ENCODE data around the gene SNRNP35. TPM values are rescaled to one million over a fixed set of nuclear protein-coding genes. Genes with fewer than 3 reads are reported as not detected.

The SNRNP35 gene
- total RNA-seq, 3 donors from 2014 or later (not counting 1 experiment from before 2014, with no cell fraction given) = 25.6 to 34.8 (median 28.7) TPM

DNA sequence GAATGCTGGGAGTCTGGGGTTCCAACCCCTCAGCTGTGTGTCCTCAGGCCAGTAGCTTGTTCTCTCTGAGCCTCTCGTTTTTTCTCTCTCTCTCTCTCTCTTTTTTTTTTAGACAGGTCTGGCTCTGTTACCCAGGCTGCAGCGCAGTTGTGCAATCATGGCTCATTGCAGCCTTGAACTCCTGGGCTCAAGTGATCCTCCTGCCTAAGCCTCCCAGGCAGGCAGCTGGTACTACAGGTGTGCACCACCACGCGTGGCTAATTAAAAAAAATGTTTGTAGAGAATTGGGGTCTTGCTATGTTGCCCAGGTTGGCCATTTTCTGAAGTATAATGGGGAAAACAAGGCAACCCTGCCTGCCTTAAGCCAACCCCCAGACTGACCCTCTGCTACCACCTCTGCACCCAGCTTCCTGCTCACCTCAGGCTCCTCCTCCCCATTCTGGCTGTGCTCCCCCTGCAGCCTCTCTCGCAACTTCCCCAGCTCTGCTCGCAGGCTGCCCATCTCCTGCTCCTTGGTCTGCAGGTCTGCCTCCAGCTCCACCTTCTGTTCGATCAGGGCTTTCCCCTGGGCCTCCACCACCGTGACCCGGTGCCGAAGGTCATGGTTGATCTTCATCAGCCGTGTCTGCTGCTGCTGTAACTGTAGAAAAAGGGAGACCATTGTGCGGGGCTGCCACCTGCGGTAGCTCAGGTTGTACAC lies 40.3 kb downstream of the SNRNP35 start:
- Mint-ChIP-seq H3K27me3 (ENCODE audit: low read depth in 2 of 2) (no peaks in the 10 kb centered on the region), H3K36me3 (no peaks in the 10 kb centered on the region), H3K4me3 (no peak overlapping the region), H3K9me3 (no peaks in the 10 kb centered on the region), H3K4me1 (peaks cover 0 to 5% of the 10 kb centered on the region in 2 donors), H3K27ac (no peak overlapping the region)
- no peak for ATAC-seq
- no peak for DNase-seq
- Histone ChIP-seq H3K4me1 (ENCODE audit: control insufficient read depth, insufficient read depth, low read length) (no peaks in the 10 kb centered on the region), H3K4me3 (ENCODE audit: low read length) (no peak overlapping the region), H3K27ac (ENCODE audit: low read length) (no peak overlapping the region), H3K36me3 (ENCODE audit: control insufficient read depth, insufficient read depth, low read length) (no peaks in the 10 kb centered on the region), H3K9me3 (ENCODE audit: control insufficient read depth, insufficient read depth, low read length) (no peaks in the 10 kb centered on the region), H3K27me3 (ENCODE audit: control insufficient read depth, insufficient read depth, low read length) (no peaks in the 10 kb centered on the region)
- 92% methylated on average over 13 of the region's 13 CpGs for WGBS (ENCODE audit: insufficient coverage)
- TF ChIP-seq, protein P1, sequence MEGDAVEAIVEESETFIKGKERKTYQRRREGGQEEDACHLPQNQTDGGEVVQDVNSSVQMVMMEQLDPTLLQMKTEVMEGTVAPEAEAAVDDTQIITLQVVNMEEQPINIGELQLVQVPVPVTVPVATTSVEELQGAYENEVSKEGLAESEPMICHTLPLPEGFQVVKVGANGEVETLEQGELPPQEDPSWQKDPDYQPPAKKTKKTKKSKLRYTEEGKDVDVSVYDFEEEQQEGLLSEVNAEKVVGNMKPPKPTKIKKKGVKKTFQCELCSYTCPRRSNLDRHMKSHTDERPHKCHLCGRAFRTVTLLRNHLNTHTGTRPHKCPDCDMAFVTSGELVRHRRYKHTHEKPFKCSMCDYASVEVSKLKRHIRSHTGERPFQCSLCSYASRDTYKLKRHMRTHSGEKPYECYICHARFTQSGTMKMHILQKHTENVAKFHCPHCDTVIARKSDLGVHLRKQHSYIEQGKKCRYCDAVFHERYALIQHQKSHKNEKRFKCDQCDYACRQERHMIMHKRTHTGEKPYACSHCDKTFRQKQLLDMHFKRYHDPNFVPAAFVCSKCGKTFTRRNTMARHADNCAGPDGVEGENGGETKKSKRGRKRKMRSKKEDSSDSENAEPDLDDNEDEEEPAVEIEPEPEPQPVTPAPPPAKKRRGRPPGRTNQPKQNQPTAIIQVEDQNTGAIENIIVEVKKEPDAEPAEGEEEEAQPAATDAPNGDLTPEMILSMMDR (IDR thresholded peaks at IDR 0.05) = no peak
- intact Hi-C loops (cut with micrococcal nuclease) = no loop called here

DNA sequence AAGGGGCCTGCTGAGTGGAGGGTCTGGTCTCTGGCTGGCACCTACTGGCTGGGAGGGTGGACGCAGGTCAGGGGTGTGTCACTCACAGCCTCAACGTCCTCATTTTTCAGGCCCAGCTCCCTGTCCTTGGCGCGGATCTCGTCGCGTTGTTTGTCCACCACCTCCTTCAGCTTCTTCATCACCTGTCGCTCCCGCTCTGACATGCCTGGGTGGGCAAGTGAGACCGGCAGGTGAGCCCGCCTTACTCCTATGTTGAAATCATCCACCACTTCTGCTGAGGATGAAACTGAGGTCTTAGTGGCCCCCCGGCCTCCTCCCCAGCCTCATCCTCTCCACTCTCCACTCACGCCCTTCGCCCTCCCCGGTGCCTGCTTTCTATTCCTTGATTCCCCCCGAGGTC lies 41.4 kb downstream of the SNRNP35 start:
- H3K4me1 ChIP-seq (ENCODE audit: control insufficient read depth, insufficient read depth, low read length) = no peaks in the 10 kb centered on the region
- intact Hi-C loops (cut with micrococcal nuclease) = no loop called here
- H3K27ac Mint-ChIP-seq = no peak overlapping the region
- ATAC-seq (no peak), DNase-seq (no peak)
- H3K4me3 ChIP-seq (ENCODE audit: low read length) = no peak overlapping the region
- H3K9me3 ChIP-seq (ENCODE audit: control insufficient read depth, insufficient read depth, low read length) = no peaks in the 10 kb centered on the region
- peaks cover 0 to 5% of the 10 kb centered on the region in 2 donors for H3K4me1 Mint-ChIP-seq
- H3K27me3 Mint-ChIP-seq (ENCODE audit: low read depth in 2 of 2) = no peaks in the 10 kb centered on the region
- no peaks in the 10 kb centered on the region for H3K36me3 Mint-ChIP-seq
- 95% methylated on average over 16 of the region's 16 CpGs for WGBS (ENCODE audit: insufficient coverage)
- TF ChIP-seq, protein P1 (IDR thresholded peaks at IDR 0.05) = no peak
- H3K27me3 ChIP-seq (ENCODE audit: control insufficient read depth, insufficient read depth, low read length) = no peaks in the 10 kb centered on the region
- H3K9me3 Mint-ChIP-seq = no peaks in the 10 kb centered on the region
- H3K27ac ChIP-seq (ENCODE audit: low read length) = no peak overlapping the region
- no peaks in the 10 kb centered on the region for H3K36me3 ChIP-seq (ENCODE audit: control insufficient read depth, insufficient read depth, low read length)
- no peak overlapping the region for H3K4me3 Mint-ChIP-seq

DNA sequence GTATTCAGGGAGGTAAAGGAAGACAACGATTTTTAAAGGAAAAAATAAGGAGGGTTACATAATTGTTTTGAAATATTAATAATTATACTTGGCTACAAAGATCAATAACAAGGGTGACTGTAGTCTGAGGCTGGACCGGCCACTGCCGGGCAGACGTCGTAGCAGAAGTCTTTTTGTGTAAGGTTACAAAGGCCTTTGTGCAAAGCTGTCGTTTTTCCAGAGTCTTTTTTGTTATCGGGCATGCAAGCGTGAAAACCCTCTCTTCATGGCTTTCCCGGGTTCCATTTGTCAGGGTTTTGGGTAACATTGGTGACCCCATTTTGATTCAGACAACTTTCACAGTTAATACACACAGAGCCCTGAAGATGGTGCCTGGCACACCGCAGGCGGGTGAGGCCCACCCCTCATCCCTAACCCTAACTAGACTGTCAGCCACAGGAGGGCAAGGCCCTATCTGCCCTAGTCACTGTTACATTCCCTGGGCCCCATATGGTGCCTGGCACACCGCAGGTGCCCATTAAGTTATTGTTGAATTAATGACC lies 44.3 kb downstream of the SNRNP35 start:
- DNase-seq = no peak
- H3K4me1 Mint-ChIP-seq = peaks cover 0 to 5% of the 10 kb centered on the region in 2 donors
- no peaks in the 10 kb centered on the region for H3K9me3 Mint-ChIP-seq
- TF ChIP-seq, protein P1 (IDR thresholded peaks at IDR 0.05) = no peak
- H3K36me3 Mint-ChIP-seq = no peaks in the 10 kb centered on the region
- intact Hi-C loops (cut with micrococcal nuclease) = no loop called here
- H3K27me3 Mint-ChIP-seq (ENCODE audit: low read depth in 2 of 2) = no peaks in the 10 kb centered on the region
- Histone ChIP-seq H3K27ac (ENCODE audit: low read length) (no peak overlapping the region), H3K9me3 (ENCODE audit: control insufficient read depth, insufficient read depth, low read length) (no peaks in the 10 kb centered on the region), H3K4me3 (ENCODE audit: low read length) (no peak overlapping the region), H3K27me3 (ENCODE audit: control insufficient read depth, insufficient read depth, low read length) (no peaks in the 10 kb centered on the region), H3K4me1 (ENCODE audit: control insufficient read depth, insufficient read depth, low read length) (no peaks in the 10 kb centered on the region), H3K36me3 (ENCODE audit: control insufficient read depth, insufficient read depth, low read length) (no peaks in the 10 kb centered on the region)
- no peak overlapping the region for H3K4me3 Mint-ChIP-seq
- ATAC-seq = no peak
- H3K27ac Mint-ChIP-seq = no peak overlapping the region
- 93% methylated on average over 11 of the region's 12 CpGs for WGBS (ENCODE audit: insufficient coverage)
